GM15510 (cell line): Measurements from ENCODE around the gene GNMT.

Experiments used
- POLR2A ChIP-seq: IDR thresholded peaks from 3 replicates; pipeline ENCODE4 v1.6.1; 2011; ENCODE audit warnings: borderline replicate concordance; ENCODE audit not compliant: insufficient read length; ENCODE audit errors: extremely low read depth

The GNMT gene

DNA sequence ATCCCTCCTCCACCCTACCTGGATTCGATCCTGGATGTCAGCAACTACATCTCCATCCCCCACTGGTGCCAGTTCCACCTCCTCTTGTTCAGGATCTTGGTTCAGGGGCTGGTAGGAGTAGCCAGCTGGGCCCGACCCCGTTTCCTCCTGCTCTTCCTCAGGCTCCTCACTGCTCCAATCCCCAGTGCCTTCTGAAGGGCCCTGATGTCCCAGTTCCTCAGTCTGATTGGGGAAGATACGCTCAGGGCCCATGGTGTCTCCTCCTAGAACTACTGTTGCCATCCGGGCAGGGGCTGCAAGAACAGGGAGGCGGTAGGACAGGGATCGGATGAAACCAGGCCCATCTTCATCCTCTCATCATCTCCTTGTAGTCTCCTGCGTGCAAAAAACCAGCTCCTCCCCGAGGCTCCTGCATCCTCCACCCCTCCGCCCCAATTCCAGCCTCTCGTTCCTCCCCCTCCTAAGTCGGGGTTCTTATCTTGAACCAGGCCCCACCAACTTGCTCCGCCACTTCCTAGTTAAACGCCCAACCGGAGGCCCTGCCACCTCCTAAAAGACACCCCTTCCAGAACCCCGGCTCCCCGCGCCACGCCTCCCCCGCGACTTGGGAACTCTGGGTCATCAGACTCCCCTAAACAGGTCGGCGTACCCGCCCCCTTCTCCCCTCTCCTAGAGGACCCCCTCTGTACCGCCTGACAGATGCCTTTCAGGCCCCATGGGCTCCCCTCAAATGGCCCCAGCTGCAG lies 52.7 kb downstream of the GNMT start:
- TF ChIP-seq POLR2A: no peak
